HG03095 (cell line): ENCODE measurements around the gene SIX3.

Source experiments
- ATAC-seq: cut with Tn5 transposase; IDR thresholded peaks from one replicate; pipeline ENCODE4 v1.9.1; 2021; ENCODE audit warnings: moderate library complexity; ENCODE audit not compliant: unreplicated experiment

The SIX3 gene

GRCh38 chr2:44954889-44955592, 13.5 kb downstream of the SIX3 start:
- no peak for ATAC-seq

GRCh38 chr2:44955593-44956392, 14.3 kb downstream of the SIX3 start:
- ATAC-seq, result no peak

GRCh38 chr2:44956843-44957242, 15.3 kb downstream of the SIX3 start:
- ATAC-seq, result no peak

GRCh38 chr2:44957656-44958327, 16.3 kb downstream of the SIX3 start:
- ATAC-seq, result no peak

- no peak for ATAC-seq
These were observed 18.4 kb downstream of the SIX3 start for GRCh38 chr2:44959855-44960254.

GRCh38 chr2:44960871-44961270, 19.4 kb downstream of the SIX3 start:
- ATAC-seq, result no peak

GRCh38 chr2:44962176-44962695, 20.7 kb downstream of the SIX3 start:
- ATAC-seq, result no peak

- no peak for ATAC-seq
These were observed 23.3 kb downstream of the SIX3 start for GRCh38 chr2:44964752-44965236.

- no peak for ATAC-seq
These were observed 24.2 kb downstream of the SIX3 start for GRCh38 chr2:44965684-44966083.

GRCh38 chr2:44967056-44967455, 25.6 kb downstream of the SIX3 start:
- no peak for ATAC-seq

GRCh38 chr2:44967727-44968432, 26.4 kb downstream of the SIX3 start:
- no peak for ATAC-seq

GRCh38 chr2:44969936-44970335, 28.4 kb downstream of the SIX3 start:
- ATAC-seq, result no peak

GRCh38 chr2:44970846-44971450, 29.4 kb downstream of the SIX3 start:
- no peak for ATAC-seq

- no peak for ATAC-seq
These were observed 31.5 kb downstream of the SIX3 start for GRCh38 chr2:44972771-44973535.

GRCh38 chr2:44974064-44974715, 32.7 kb downstream of the SIX3 start:
- no peak for ATAC-seq

- no peak for ATAC-seq
These were observed 34.3 kb downstream of the SIX3 start for GRCh38 chr2:44975571-44976450.

GRCh38 chr2:44979581-44979980, 38.1 kb downstream of the SIX3 start:
- ATAC-seq, result no peak
